ENCODE measurements around the gene PACSIN3. TPM values are rescaled to one million over a fixed set of nuclear protein-coding genes. Genes with fewer than 3 reads are reported as not detected.

Gene PACSIN3
- total and polyA plus RNA-seq, 2 donors (not counting 3 experiments of a cell fraction or from before 2014, with no cell fraction given): 15.2 to 27.2 TPM

- Histone ChIP-seq H4K20me1 (replicated peaks; ENCODE audit: control insufficient read depth, extremely low read depth, insufficient read depth, low read length) (no peaks in the 10 kb centered on the region), H3K27me3 (ENCODE audit: control insufficient read depth in 2 of 2, insufficient read depth in 2 of 2, low read length in 2 of 2) (no peaks in the 10 kb centered on the region), H3K36me3 (ENCODE audit: control insufficient read depth in 2 of 2, extremely low read depth in 1 of 2, insufficient read depth in 2 of 2, low read length in 2 of 2) (no peaks in the 10 kb centered on the region), H3K4me2 (ENCODE audit: insufficient read depth, low read length) (no peak overlapping the region), H3K9ac (replicated peaks; ENCODE audit: extremely low read depth, insufficient read depth, low read length) (no peak overlapping the region), H3K4me3 (replicated peaks in 1 of 3; ENCODE audit: insufficient read depth in 1 of 3, low read depth in 1 of 3, low read length in 3 of 3) (no peak overlapping the region), H3K27ac (ENCODE audit: insufficient read depth, low read depth, low read length) (no peak overlapping the region), H3K9me1 (replicated peaks; ENCODE audit: control insufficient read depth, extremely low read depth, insufficient read depth, low read length) (no peaks in the 10 kb centered on the region), H3K9me3 (replicated peaks; ENCODE audit: control insufficient read depth, insufficient read depth, low read length) (no peaks in the 10 kb centered on the region), H3K4me1 (ENCODE audit: control insufficient read depth, extremely low read depth, insufficient read depth, low read length) (no peaks in the 10 kb centered on the region), H2AFZ (ENCODE audit: low read depth, low read length) (no peak overlapping the region), H3K79me2 (ENCODE audit: control insufficient read depth, insufficient read depth, low read length) (no peaks in the 10 kb centered on the region)
- dilution Hi-C loops (cut with MboI; ENCODE audit: extremely low pct_ligation_motif_present, low sequenced_read_pairs) (no loop called here), intact Hi-C loops (cut with micrococcal nuclease) (no loop called here)
- FAIRE-seq (no peak), DNase-seq (ENCODE audit: low read depth, low spot score) (no peak)
- CTCF ChIA-PET: interaction anchor here (0.7 to 1.5 kb wide), 2 partner anchors 13 to 20 kb away, joined by 3 to 4 read pairs; no protein-coding TSS in a partner anchor
- no TSS peak for BruUV-seq (replicated peaks)
- TF ChIP-seq FOS (IDR thresholded peaks at IDR 0.05; ENCODE audit: borderline replicate concordance, insufficient read depth, low read length) (no peak), EZH2 (IDR thresholded peaks at IDR 0.05; ENCODE audit: borderline replicate concordance, low read depth, low read length, severe bottlenecking) (no peak)
- POLR2A ChIA-PET: no interaction called here
Measured at GRCh38 chr11:47132981-47133380, 53.3 kb downstream of the PACSIN3 start.

- H3K9me3 ChIP-seq (replicated peaks; ENCODE audit: control insufficient read depth, insufficient read depth, low read length): no peaks in the 10 kb centered on the region
- no peak overlapping the region for H2AFZ ChIP-seq (ENCODE audit: low read depth, low read length)
- H3K79me2 ChIP-seq (ENCODE audit: control insufficient read depth, insufficient read depth, low read length): no peaks in the 10 kb centered on the region
- intact Hi-C loops (cut with micrococcal nuclease): no loop called here
- no peak overlapping the region for H3K4me2 ChIP-seq (ENCODE audit: insufficient read depth, low read length)
- no peaks in the 10 kb centered on the region for H3K9me1 ChIP-seq (replicated peaks; ENCODE audit: control insufficient read depth, extremely low read depth, insufficient read depth, low read length)
- no peaks in the 10 kb centered on the region for H3K4me1 ChIP-seq (ENCODE audit: control insufficient read depth, extremely low read depth, insufficient read depth, low read length)
- ChIA-PET CTCF (interaction anchor here (0.7 to 1.5 kb wide), 3 partner anchors 13 to 21 kb away, joined by 3 to 4 read pairs (median 3); no protein-coding TSS in a partner anchor), POLR2A (no interaction called here)
- no peak for TF ChIP-seq JUN (IDR thresholded peaks at IDR 0.05; ENCODE audit: borderline replicate concordance, insufficient read depth, insufficient read length, low read depth)
- no peak for DNase-seq (ENCODE audit: low read depth, low spot score)
- H4K20me1 ChIP-seq (replicated peaks; ENCODE audit: control insufficient read depth, extremely low read depth, insufficient read depth, low read length): no peaks in the 10 kb centered on the region
- H3K27ac ChIP-seq (ENCODE audit: insufficient read depth, low read depth, low read length): no peak overlapping the region
- dilution Hi-C loops (cut with MboI; ENCODE audit: extremely low pct_ligation_motif_present, low sequenced_read_pairs): no loop called here
- FAIRE-seq: no peak
- H3K36me3 ChIP-seq (ENCODE audit: control insufficient read depth in 2 of 2, extremely low read depth in 1 of 2, insufficient read depth in 2 of 2, low read length in 2 of 2): no peaks in the 10 kb centered on the region
- no peak overlapping the region for H3K9ac ChIP-seq (replicated peaks; ENCODE audit: extremely low read depth, insufficient read depth, low read length)
- H3K4me3 ChIP-seq (replicated peaks in 1 of 3; ENCODE audit: insufficient read depth in 1 of 3, low read depth in 1 of 3, low read length in 3 of 3): no peak overlapping the region
- H3K27me3 ChIP-seq (ENCODE audit: control insufficient read depth in 2 of 2, insufficient read depth in 2 of 2, low read length in 2 of 2): no peaks in the 10 kb centered on the region
- BruUV-seq (replicated peaks): no TSS peak
Measured at GRCh38 chr11:47132490-47132889, 53.7 kb downstream of the PACSIN3 start.

Measured in endothelial cell of umbilical vein (primary cell).